Mucosa of descending colon (tissue), 3 donors: ENCODE data around the gene GPR68. TPM values are rescaled to one million over a fixed set of nuclear protein-coding genes. Genes with fewer than 3 reads are reported as not detected.

Experiments used
- ATAC-seq: fragments of 200-7000 bp; cut with Tn5 transposase; one replicate; pipeline ENCODE4 v1.9.1; 2020; ENCODE audit warnings: mild to moderate bottlenecking, moderate library complexity
- DNase-seq, 3 donors: peaks; one replicate each; pipeline ENCODE4 v3.0.0-alpha.2; 2020
- H3K36me3 ChIP-seq: fragments of 200-600 bp; one replicate; pipeline ENCODE4 v1.8.0; 2021; ENCODE audit warnings: low read depth, mild to moderate bottlenecking
- H3K4me1 ChIP-seq: fragments of 200-600 bp; one replicate; pipeline ENCODE4 v1.8.0; 2021; ENCODE audit warnings: low read depth, mild to moderate bottlenecking
- H3K4me3 ChIP-seq: fragments of 200-600 bp; one replicate; pipeline ENCODE4 v1.8.0; 2021; ENCODE audit warnings: mild to moderate bottlenecking
- H3K9me3 ChIP-seq: fragments of 200-600 bp; one replicate; pipeline ENCODE4 v1.8.0; 2021; ENCODE audit warnings: mild to moderate bottlenecking
- intact Hi-C, 2 donors: fragments of 100-400 bp; cut with DNase I in 1 of 2; cut with micrococcal nuclease in 1 of 2; formaldehyde crosslinking; loops; one replicate each; pipeline versions ENCODE4 v1.11.0 to v1.11.1; 2022; cut with DNase I, micrococcal nuclease
- total RNA-seq, 3 donors: library from RNA; stranded (reverse); fragmentation: NEBNext Ultra II Directional in 2 of 3; extraction: Animal tissue kit (Norgen Biotek cat#: 25700) in 2 of 3; gene quantifications; one replicate each; pipeline versions ENCODE4 v1.2.1 to v1.2.4, GENCODE V29; 2021 to 2023
- TF ChIP-seq, protein P1 (sequence below): fragments of 200-600 bp; IDR thresholded peaks from one replicate; pipeline ENCODE4 v1.8.0; 2022; ENCODE audit warnings: antibody characterized with exemption, mild to moderate bottlenecking
- donor health status: DM: no; HTN: no; CAD: no; lungs with moderate emphysema.
- donor health status: DM: no; HTN: no; CAD: no.
- donor health status: DM: no; HTN: yes; CAD: no.

The GPR68 gene
- total RNA-seq, 3 donors from 2014 or later, result 1.4 to 2.4 (median 2.3) TPM

DNA sequence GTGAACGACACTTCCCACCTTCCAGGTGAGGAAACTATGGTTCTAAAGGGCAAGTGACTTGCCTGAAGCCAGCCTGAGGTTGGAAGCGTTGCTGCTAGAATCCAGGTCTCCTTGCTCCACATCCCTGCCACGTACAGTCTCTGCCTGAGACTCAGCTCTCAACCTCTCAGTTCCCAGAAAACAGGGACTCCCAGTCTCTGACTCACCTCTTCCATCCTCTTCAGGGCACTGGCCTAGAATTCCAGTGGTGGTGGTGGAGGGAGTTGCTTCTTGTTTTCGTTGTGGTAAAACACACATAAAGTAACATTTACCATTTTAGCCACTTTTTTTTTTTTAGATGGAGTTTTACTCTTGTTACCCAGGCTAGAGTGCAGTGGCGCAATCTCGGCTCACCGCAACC, 7.3 kb downstream of the GPR68 start:
- TF ChIP-seq, protein P1, sequence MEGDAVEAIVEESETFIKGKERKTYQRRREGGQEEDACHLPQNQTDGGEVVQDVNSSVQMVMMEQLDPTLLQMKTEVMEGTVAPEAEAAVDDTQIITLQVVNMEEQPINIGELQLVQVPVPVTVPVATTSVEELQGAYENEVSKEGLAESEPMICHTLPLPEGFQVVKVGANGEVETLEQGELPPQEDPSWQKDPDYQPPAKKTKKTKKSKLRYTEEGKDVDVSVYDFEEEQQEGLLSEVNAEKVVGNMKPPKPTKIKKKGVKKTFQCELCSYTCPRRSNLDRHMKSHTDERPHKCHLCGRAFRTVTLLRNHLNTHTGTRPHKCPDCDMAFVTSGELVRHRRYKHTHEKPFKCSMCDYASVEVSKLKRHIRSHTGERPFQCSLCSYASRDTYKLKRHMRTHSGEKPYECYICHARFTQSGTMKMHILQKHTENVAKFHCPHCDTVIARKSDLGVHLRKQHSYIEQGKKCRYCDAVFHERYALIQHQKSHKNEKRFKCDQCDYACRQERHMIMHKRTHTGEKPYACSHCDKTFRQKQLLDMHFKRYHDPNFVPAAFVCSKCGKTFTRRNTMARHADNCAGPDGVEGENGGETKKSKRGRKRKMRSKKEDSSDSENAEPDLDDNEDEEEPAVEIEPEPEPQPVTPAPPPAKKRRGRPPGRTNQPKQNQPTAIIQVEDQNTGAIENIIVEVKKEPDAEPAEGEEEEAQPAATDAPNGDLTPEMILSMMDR, result no peak
- Histone ChIP-seq H3K36me3 (no peaks in the 10 kb centered on the region), H3K9me3 (no peaks in the 10 kb centered on the region), H3K4me3 (no peak overlapping the region), H3K4me1 (no peaks in the 10 kb centered on the region)
- peak in 1 of 3 donors; percentile 16 for DNase-seq
- ATAC-seq, result no peak
- intact Hi-C loops, result no loop called here

GRCh38 chr14:91235841-91236240, 8.7 kb downstream of the GPR68 start:
- Histone ChIP-seq H3K9me3 (no peaks in the 10 kb centered on the region), H3K4me3 (no peak overlapping the region), H3K36me3 (no peaks in the 10 kb centered on the region), H3K4me1 (no peaks in the 10 kb centered on the region)
- no peak for DNase-seq
- ATAC-seq, result no peak
- TF ChIP-seq, protein P1, result no peak
- intact Hi-C loops, result no loop called here

- no peak overlapping the region for H3K4me3 ChIP-seq
- intact Hi-C loops, result no loop called here
- DNase-seq, result no peak
- ATAC-seq, result no peak
- H3K9me3 ChIP-seq, result no peaks in the 10 kb centered on the region
- no peaks in the 10 kb centered on the region for H3K4me1 ChIP-seq
- TF ChIP-seq, protein P1, result no peak
- no peaks in the 10 kb centered on the region for H3K36me3 ChIP-seq
These were observed 9.8 kb downstream of the GPR68 start for GRCh38 chr14:91234791-91235114.

DNA sequence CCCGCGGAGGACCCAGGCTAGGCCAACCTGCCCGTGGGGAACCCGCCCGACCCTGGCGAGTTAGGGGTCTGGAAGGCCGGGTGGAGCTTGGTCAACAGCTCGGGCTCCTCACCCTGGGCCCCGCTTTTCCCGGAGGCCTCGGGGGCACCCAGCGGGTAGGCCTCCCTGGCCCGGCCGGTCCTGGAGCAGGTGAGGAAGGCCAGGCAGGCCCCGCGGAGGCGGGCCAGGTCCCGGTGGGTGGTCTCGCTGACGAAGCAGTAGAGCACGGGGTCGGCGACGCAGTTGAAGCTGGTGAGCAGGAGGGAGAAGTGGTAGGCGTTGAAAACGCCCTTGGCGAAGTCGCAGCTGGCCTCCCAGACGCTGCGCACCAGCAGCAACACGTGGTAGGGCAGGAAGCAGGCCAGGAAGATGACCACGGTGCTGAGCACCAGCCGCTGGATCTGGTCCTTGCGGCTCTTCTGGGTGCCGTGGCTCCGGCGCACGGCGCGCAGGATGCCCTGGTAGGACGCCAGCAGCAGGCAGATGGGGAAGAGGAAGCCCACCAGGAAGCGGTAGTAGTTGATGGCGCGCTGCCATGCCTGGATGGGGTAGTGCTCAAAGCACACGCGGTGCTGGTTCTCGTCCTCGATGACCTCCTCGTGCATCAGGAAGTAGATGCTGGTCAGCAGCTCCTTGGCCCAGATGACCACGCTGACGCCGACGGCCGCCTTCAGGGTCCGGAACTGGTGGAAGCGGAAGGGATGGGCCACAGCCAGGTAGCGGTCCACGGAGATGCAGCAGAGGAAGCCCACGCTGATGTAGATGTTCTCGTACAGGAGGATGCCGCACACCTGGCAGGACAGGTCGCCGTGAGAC, 10.3 kb downstream of the GPR68 start:
- TF ChIP-seq, protein P1, result no peak
- H3K4me3 ChIP-seq, result no peak overlapping the region
- H3K9me3 ChIP-seq, result no peaks in the 10 kb centered on the region
- DNase-seq (no peak), ATAC-seq (no peak)
- intact Hi-C loops, result no loop called here
- no peaks in the 10 kb centered on the region for H3K4me1 ChIP-seq
- H3K36me3 ChIP-seq, result no peaks in the 10 kb centered on the region

GRCh38 chr14:91232603-91233002, 11.9 kb downstream of the GPR68 start:
- no peaks in the 10 kb centered on the region for H3K36me3 ChIP-seq
- H3K4me1 ChIP-seq, result no peaks in the 10 kb centered on the region
- intact Hi-C loops, result no loop called here
- no peak overlapping the region for H3K4me3 ChIP-seq
- H3K9me3 ChIP-seq, result no peaks in the 10 kb centered on the region
- ATAC-seq (no peak), DNase-seq (no peak)
- TF ChIP-seq, protein P1, result no peak
